ENCODE measurements around the gene EPHA4. TPM values are rescaled to one million over a fixed set of nuclear protein-coding genes. Genes with fewer than 3 reads are reported as not detected.

Gene EPHA4
- total and polyA plus RNA-seq, 2 of the 4 experiments (the other 2 are of a cell fraction): 36.9 to 132 TPM

DNA sequence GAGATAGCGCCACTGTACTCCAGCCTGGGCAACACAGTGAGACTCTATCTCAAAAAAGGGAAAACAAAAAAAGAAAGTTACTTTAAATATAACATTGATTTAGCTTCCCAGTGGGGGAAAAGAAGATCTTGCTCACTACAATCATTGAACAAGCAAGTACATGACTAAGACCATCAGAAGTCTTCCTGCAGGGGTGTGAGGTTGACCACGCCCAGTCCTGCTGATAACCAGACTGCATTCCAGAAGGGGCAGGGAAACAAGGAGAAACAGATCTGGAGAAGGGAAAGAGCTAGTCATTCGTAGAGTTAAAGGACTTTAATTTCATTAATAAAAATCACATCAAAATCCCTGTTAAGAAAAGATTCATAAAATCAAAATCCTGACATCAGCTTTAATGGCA lies 77.5 kb downstream of the EPHA4 start:
- no peak overlapping the region for H2BK15ac ChIP-seq (ENCODE audit: low read depth, low read length)
- BruUV-seq (replicated peaks): no TSS peak
- no peak overlapping the region for H2AK5ac ChIP-seq (ENCODE audit: low read depth, low read length)
- ATAC-seq (ENCODE audit: low read depth) (no peak), DNase-seq (no peak)
- H4K8ac ChIP-seq (ENCODE audit: low read depth in 2 of 2, low read length in 2 of 2): no peak overlapping the region
- intact Hi-C loops (cut with micrococcal nuclease): no loop called here
- peaks cover 0 to 4% of the 10 kb centered on the region in 2 experiments; a peak in 1 of 4 replicates for H3K79me1 ChIP-seq (ENCODE audit: low read depth in 1 of 2, low read length in 2 of 2)
- H2BK120ac ChIP-seq (ENCODE audit: low read depth, low read length): no peak overlapping the region
- peaks cover 6% of the 10 kb centered on the region for H3K4me1 ChIP-seq (ENCODE audit: control insufficient read depth, insufficient read depth, low read length)
- H2AK9ac ChIP-seq (replicated peaks; ENCODE audit: low read depth, low read length, poor library complexity): no peak overlapping the region
- dilution Hi-C loops (cut with HindIII; ENCODE audit: low sequenced_read_pairs, unreplicated experiment): no loop called here
- no peak overlapping the region for H3K4me3 ChIP-seq (ENCODE audit: insufficient read depth, low read depth, low read length)
- H3K18ac ChIP-seq (ENCODE audit: low read depth, low read length): no peak overlapping the region
- H2AFZ ChIP-seq (replicated peaks; ENCODE audit: low read length, poor library complexity): no peak overlapping the region
- no peaks in the 10 kb centered on the region for H3K27me3 ChIP-seq (ENCODE audit: control insufficient read depth, insufficient read depth, low read length)
- POLR2A ChIA-PET (ENCODE audit: unreplicated experiment): no interaction called here
- no peak overlapping the region for H3K27ac ChIP-seq (ENCODE audit: insufficient read depth, low read length)
- no peak overlapping the region for H3K4me2 ChIP-seq (ENCODE audit: low read depth, low read length)
- H2BK20ac ChIP-seq (ENCODE audit: low read depth, low read length): no peak overlapping the region
- no peaks in the 10 kb centered on the region; the same call in 1 of the 2 replicates for H3K9me1 ChIP-seq (ENCODE audit: insufficient read depth, low read length)
- TF ChIP-seq RCOR1 (IDR thresholded peaks at IDR 0.05; ENCODE audit: insufficient replicate concordance, low read length): no peak
- no peak for TF ChIP-seq MAFK (IDR thresholded peaks at IDR 0.05; ENCODE audit: low read depth, low read length)
- no peak for TF ChIP-seq SMC3 (IDR thresholded peaks at IDR 0.05; ENCODE audit: low read depth, low read length)
- TF ChIP-seq RAD21 (IDR thresholded peaks at IDR 0.05; ENCODE audit: low read length): no peak
- no peak for TF ChIP-seq CEBPB (IDR thresholded peaks at IDR 0.05; ENCODE audit: low read depth, low read length)
- TF ChIP-seq, protein P1, sequence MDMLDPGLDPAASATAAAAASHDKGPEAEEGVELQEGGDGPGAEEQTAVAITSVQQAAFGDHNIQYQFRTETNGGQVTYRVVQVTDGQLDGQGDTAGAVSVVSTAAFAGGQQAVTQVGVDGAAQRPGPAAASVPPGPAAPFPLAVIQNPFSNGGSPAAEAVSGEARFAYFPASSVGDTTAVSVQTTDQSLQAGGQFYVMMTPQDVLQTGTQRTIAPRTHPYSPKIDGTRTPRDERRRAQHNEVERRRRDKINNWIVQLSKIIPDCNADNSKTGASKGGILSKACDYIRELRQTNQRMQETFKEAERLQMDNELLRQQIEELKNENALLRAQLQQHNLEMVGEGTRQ (IDR thresholded peaks at IDR 0.05; ENCODE audit: low read depth, low read length): no peak
- TF ChIP-seq, protein P2, sequence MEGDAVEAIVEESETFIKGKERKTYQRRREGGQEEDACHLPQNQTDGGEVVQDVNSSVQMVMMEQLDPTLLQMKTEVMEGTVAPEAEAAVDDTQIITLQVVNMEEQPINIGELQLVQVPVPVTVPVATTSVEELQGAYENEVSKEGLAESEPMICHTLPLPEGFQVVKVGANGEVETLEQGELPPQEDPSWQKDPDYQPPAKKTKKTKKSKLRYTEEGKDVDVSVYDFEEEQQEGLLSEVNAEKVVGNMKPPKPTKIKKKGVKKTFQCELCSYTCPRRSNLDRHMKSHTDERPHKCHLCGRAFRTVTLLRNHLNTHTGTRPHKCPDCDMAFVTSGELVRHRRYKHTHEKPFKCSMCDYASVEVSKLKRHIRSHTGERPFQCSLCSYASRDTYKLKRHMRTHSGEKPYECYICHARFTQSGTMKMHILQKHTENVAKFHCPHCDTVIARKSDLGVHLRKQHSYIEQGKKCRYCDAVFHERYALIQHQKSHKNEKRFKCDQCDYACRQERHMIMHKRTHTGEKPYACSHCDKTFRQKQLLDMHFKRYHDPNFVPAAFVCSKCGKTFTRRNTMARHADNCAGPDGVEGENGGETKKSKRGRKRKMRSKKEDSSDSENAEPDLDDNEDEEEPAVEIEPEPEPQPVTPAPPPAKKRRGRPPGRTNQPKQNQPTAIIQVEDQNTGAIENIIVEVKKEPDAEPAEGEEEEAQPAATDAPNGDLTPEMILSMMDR (conservative IDR thresholded peaks at IDR 0.05; ENCODE audit: low read depth, low read length): no peak
- TF ChIP-seq BHLHE40 (IDR thresholded peaks at IDR 0.05; ENCODE audit: low read depth, low read length): no peak
- TF ChIP-seq POLR2A (IDR thresholded peaks at IDR 0.05; ENCODE audit: low read depth, low read length): no peak
- TF ChIP-seq, protein P3, sequence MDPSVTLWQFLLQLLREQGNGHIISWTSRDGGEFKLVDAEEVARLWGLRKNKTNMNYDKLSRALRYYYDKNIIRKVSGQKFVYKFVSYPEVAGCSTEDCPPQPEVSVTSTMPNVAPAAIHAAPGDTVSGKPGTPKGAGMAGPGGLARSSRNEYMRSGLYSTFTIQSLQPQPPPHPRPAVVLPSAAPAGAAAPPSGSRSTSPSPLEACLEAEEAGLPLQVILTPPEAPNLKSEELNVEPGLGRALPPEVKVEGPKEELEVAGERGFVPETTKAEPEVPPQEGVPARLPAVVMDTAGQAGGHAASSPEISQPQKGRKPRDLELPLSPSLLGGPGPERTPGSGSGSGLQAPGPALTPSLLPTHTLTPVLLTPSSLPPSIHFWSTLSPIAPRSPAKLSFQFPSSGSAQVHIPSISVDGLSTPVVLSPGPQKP (IDR thresholded peaks at IDR 0.05; ENCODE audit: borderline replicate concordance, low read depth, low read length): no peak
- TF ChIP-seq MAZ (IDR thresholded peaks at IDR 0.05; ENCODE audit: borderline replicate concordance, low read depth, low read length): no peak
- TF ChIP-seq RFX5 (IDR thresholded peaks at IDR 0.05; ENCODE audit: low read depth, low read length): no peak
- TF ChIP-seq MXI1 (IDR thresholded peaks at IDR 0.05; ENCODE audit: borderline replicate concordance, low read depth, low read length): no peak
- no peaks in the 10 kb centered on the region for H3K9me3 ChIP-seq (ENCODE audit: control insufficient read depth, insufficient read depth, low read length)
- no peak overlapping the region for H3K4ac ChIP-seq (ENCODE audit: low read depth, low read length)
- peaks cover 9% of the 10 kb centered on the region for H3K36me3 ChIP-seq (ENCODE audit: control insufficient read depth, insufficient read depth, low read length)
- H3K56ac ChIP-seq (ENCODE audit: extremely low read depth, insufficient read depth, low read length): no peak overlapping the region
- CTCF ChIA-PET: interaction anchor here (0.6 to 1.3 kb wide), 2 partner anchors 9 to 20 kb away, joined by 4 to 5 read pairs; no protein-coding TSS in a partner anchor
- H3K23ac ChIP-seq (ENCODE audit: low read depth, low read length): no peak overlapping the region
- H2BK5ac ChIP-seq (ENCODE audit: low read depth, low read length, poor library complexity, severe bottlenecking): no peak overlapping the region
- no peak overlapping the region for H4K5ac ChIP-seq (ENCODE audit: low read depth, low read length)
- WGBS, 2 experiments (ENCODE audit: extremely low coverage in 2 of 2, insufficient read length in 1 of 2): no CpG with 5 or more reads among the region's 3 CpGs
- H3K14ac ChIP-seq (replicated peaks; ENCODE audit: low read depth, low read length): no peak overlapping the region; the same call in 1 of the 2 replicates
- no peak overlapping the region for H4K91ac ChIP-seq (ENCODE audit: insufficient read depth, low read depth, low read length)
- in situ Hi-C loops (cut with MboI; ENCODE audit: low sequenced_read_pairs): no loop called here
- H4K20me1 ChIP-seq (ENCODE audit: insufficient read depth, low read length): no peaks in the 10 kb centered on the region
- H3K9ac ChIP-seq (ENCODE audit: low read depth, low read length): no peak overlapping the region
